DLD1 (cell line): ENCODE results near the gene UNC5C.
"Not testable (repeated sequence)": the region's sequence is repeated elsewhere in the genome, so short reads cannot be mapped to it uniquely, and the experiment has no call there.

Experiments
- in situ Hi-C: cut with HindIII; loops from 2 replicates; pipeline ENCODE4 v1.10.0; 2017; ENCODE audit warnings: low sequenced_read_pairs

Gene UNC5C

GRCh38 chr4:95188701-95189370, 359.9 kb downstream of the UNC5C start:
- in situ Hi-C loops: no loop called here

GRCh38 chr4:95186666-95187065, 362.1 kb downstream of the UNC5C start:
- in situ Hi-C loops: no loop called here

GRCh38 chr4:95183656-95184408, 364.9 kb downstream of the UNC5C start:
- in situ Hi-C loops: no loop called here

- in situ Hi-C loops: no loop called here
Observed at GRCh38 chr4:95181996-95182306, 366.8 kb downstream of the UNC5C start.

GRCh38 chr4:95181243-95181995, 367.4 kb downstream of the UNC5C start:
- in situ Hi-C loops: no loop called here

DNA sequence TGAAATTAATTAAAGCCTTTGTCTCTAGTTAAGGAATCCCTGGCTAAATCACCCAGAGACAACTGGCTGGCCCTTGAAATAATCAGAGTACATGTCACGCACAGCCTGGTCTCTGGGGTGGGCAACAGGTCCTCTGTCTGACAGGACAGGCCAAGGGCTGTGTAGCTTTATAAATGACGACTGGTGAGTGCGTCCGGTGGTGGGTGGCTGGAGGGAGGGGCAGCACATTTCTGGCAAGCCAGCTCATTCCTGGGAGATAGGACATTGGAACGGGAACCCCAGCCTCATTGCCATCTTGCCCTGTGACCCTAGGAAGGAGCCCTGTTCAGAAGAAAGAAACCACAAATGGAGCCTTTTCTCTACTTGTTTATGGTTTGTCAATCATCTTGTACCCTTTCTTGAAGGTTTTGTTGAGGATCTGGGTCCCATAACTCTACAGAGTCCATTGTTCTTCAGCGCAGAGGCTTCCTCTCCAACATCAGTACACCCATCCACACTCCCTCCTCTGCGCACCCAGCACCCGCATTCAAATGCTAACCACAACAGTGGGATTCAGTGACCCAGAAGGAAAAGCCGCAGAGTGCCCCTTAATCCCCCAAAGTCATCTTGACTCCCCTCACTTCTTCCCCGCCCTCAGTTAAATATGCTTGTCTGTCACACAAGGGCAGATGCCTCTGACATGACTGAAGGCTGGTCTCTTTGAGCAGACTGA, 368.1 kb downstream of the UNC5C start:
- in situ Hi-C loops: no loop called here

- in situ Hi-C loops: no loop called here
Observed at GRCh38 chr4:95178938-95179337, 369.8 kb downstream of the UNC5C start.

DNA sequence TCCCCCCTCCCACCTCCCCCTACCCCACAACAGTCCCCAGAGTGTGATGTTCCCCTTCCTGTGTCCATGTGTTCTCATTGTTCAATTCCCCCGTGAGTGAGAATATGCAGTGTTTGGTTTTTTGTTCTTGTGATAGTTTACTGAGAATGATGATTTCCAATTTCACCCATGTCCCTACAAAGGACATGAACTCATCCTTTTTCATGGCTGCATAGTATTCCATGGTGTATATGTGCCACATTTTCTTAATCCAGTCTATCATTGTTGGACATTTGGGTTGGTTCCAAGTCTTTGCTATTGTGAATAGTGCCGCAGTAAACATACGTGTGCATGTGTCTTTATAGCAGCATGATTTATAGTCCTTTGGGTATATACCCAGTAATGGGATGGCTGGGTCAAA, 377.4 kb downstream of the UNC5C start:
- in situ Hi-C loops: not testable (repeated sequence)

- in situ Hi-C loops: no loop called here
Observed at GRCh38 chr4:95170176-95170575, 378.6 kb downstream of the UNC5C start.

DNA sequence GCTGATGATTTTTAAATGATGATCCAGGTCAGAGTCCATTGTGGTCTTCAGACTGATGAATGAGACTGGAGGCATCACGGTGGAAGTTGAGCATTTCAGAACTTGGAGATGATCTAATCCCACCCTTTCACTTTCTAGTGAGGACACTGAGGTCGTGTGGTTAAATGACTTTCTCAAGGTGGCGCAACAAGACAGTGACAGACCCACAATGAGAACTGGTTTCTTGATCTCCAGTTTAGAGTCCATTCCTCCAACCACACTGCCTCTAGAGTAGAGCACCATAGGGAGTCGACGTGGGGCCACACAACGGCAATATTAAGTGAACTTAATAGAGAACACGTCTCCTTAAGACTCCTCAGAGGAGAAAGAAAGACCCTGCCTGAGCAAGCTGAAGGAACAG, 381.0 kb downstream of the UNC5C start:
- in situ Hi-C loops: no loop called here

- in situ Hi-C loops: no loop called here
Observed at GRCh38 chr4:95165926-95166524, 382.7 kb downstream of the UNC5C start.

- in situ Hi-C loops: no loop called here
Observed at GRCh38 chr4:95162867-95163266, 385.9 kb downstream of the UNC5C start.

- in situ Hi-C loops: no loop called here
Observed at GRCh38 chr4:95161781-95162469, 386.8 kb downstream of the UNC5C start.

- in situ Hi-C loops: no loop called here
Observed at GRCh38 chr4:95159384-95159783, 389.4 kb downstream of the UNC5C start.

DNA sequence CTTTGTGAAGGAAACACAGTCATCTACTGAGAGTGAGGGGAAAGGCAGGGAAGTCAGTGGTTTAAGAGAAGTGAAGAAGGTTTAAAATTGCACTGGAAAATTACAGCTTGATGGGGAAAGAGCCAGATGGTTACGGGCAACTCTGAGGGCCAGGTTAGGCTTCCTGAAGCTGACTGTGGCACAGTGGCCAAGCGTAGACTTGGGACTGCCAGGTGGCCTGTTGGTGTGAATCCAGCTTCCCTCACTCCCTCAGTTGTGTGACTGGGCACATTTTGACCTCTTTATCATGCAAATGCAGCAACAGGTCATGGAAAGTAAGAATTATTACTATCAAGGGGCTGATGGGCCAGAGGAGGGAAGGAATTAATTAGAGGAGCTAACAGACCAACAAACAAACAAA, 390.1 kb downstream of the UNC5C start:
- in situ Hi-C loops: no loop called here

DNA sequence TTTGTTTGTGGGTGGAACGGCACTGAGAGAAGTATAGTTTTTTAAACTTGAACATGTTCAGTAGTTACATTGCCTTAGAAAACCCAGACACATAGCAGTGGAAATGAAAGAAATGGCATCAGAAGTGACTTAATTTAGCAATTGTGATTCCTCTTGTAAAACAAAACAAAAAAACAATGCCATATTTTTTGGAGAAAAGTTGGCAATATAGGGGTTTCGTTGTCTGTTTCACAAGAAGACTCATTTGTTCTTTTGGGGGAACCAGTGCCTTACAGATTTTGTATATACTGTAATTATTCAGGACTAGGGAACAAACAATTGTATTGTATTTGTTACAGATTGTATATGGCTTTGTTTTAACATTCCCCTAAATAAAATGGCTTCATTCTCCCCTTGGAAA, 390.7 kb downstream of the UNC5C start:
- in situ Hi-C loops: no loop called here

DNA sequence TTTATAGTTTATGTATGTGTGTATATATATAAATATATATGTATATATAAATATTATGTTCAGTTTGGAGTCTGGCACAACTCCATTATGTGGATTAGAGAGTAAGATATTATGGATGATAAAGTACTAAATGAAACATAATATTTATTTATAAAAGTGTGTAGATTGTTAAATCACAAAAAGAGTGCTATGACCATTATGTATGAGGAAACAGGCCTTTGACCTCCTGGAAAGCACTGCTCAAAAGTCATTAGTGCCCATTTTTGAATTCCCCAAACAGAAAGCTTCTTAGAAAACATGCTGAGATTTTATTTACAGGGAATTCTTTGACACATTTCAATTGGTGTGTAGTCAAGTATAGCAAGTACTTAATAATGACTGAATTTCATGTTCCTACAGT, 391.2 kb downstream of the UNC5C start:
- in situ Hi-C loops: no loop called here

- in situ Hi-C loops: no loop called here
Observed at GRCh38 chr4:95156452-95156765, 392.4 kb downstream of the UNC5C start.

GRCh38 chr4:95155759-95156451, 392.9 kb downstream of the UNC5C start:
- in situ Hi-C loops: no loop called here

DNA sequence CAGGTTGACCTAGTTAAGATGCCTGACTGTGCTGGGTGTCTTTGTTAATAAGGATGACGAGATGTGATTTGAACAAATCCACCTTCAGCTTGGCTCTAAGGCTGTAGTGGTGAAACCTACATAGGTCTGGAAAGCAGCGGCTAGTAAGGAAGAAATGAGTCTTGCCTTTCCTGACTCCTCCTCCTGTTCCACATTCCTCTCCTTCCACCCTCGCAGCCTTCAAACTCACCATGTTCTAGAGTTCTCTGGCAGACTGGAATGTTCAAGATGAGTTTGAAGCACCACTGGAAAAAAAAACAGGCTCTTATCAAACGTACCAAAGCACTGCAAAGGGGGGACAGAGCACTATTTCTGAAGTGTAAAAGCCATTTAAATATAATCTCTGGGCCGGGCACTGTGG, 395.6 kb downstream of the UNC5C start:
- in situ Hi-C loops: no loop called here
